OCI-LY1 (cell line): ENCODE measurements around the gene TBC1D5.

Experiments
- H2AFZ ChIP-seq: fragments of 200-600 bp; sonication (generic), shearing (Covaris generic); 2 replicates; pipeline ENCODE4 v1.6.0; 2014; ENCODE audit warnings: antibody characterized with exemption, mild to moderate bottlenecking, low read length
- H3F3A ChIP-seq: fragments of 200-600 bp; sonication (generic), shearing (Covaris generic); 2 replicates; pipeline ENCODE4 v1.6.0; 2014; ENCODE audit warnings: mild to moderate bottlenecking, antibody characterized with exemption, low read length, moderate library complexity; ENCODE audit not compliant: insufficient read depth
- H3K27ac ChIP-seq: fragments of 200-600 bp; sonication (generic); 2 replicates; pipeline ENCODE4 v1.5.1; 2014; ENCODE audit warnings: low read length, mixed run types, mild to moderate bottlenecking, low read depth; ENCODE audit not compliant: poor library complexity, severe bottlenecking
- H3K27me3 ChIP-seq: fragments of 200-600 bp; sonication (generic); 2 replicates; pipeline ENCODE4 v1.6.0; 2014; ENCODE audit warnings: antibody characterized with exemption, mild to moderate bottlenecking, low read length, moderate library complexity; ENCODE audit not compliant: insufficient read depth
- H3K36me3 ChIP-seq: fragments of 200-600 bp; sonication (generic); 2 replicates; pipeline ENCODE4 v1.6.1; 2014; ENCODE audit warnings: mild to moderate bottlenecking, antibody characterized with exemption, low read length, moderate library complexity, mixed read lengths; ENCODE audit not compliant: insufficient read depth
- H3K4me1 ChIP-seq: fragments of 200-600 bp; sonication (generic); 2 replicates; pipeline ENCODE4 v1.5.1; 2014; ENCODE audit warnings: mild to moderate bottlenecking, low read length, moderate library complexity; ENCODE audit not compliant: insufficient read depth, severe bottlenecking
- H3K4me2 ChIP-seq: fragments of 200-600 bp; sonication (generic), shearing (Covaris generic); 2 replicates; pipeline ENCODE4 v1.6.1; 2014; ENCODE audit warnings: low read length
- H3K4me3 ChIP-seq: fragments of 200-600 bp; sonication (generic); 2 replicates; pipeline ENCODE4 v1.5.1; 2014; ENCODE audit warnings: low read length, low read depth, mild to moderate bottlenecking, mixed read lengths; ENCODE audit not compliant: poor library complexity, severe bottlenecking
- H3K79me2 ChIP-seq: fragments of 200-600 bp; shearing (Covaris generic); 2 replicates; pipeline ENCODE4 v1.6.1; 2016; ENCODE audit warnings: mixed run types, low read length, mixed read lengths; ENCODE audit not compliant: insufficient read depth
- H3K9ac ChIP-seq: fragments of 200-600 bp; sonication (generic), shearing (Covaris generic); 2 replicates; pipeline ENCODE4 v1.6.1; 2014; ENCODE audit warnings: mild to moderate bottlenecking, low read length, mixed read lengths
- H3K9me2 ChIP-seq: fragments of 200-600 bp; sonication (generic), shearing (Covaris generic); 2 replicates; pipeline ENCODE4 v1.6.1; 2014; ENCODE audit warnings: low read depth, mild to moderate bottlenecking, low read length, mixed read lengths
- H3K9me3 ChIP-seq: fragments of 200-600 bp; shearing (Covaris generic); 2 replicates; pipeline ENCODE4 v1.6.1; 2014; ENCODE audit warnings: low read length, mixed read lengths
- H4K20me1 ChIP-seq: fragments of 200-600 bp; sonication (generic), shearing (Covaris generic); 2 replicates; pipeline ENCODE4 v1.6.0; 2016; ENCODE audit warnings: mild to moderate bottlenecking, low read length; ENCODE audit not compliant: insufficient read depth
- EZH2 ChIP-seq: fragments of 200-600 bp; sonication (generic), shearing (Covaris generic); IDR thresholded peaks from 2 replicates; pipeline ENCODE4 v1.8.0; 2017; ENCODE audit warnings: borderline replicate concordance, mixed run types, mild to moderate bottlenecking, antibody characterized with exemption, low read length, moderate library complexity, mixed read lengths
- TF ChIP-seq, protein P1 (sequence below): fragments of 200-600 bp; sonication (generic), shearing (Covaris generic); IDR thresholded peaks from 2 replicates; pipeline ENCODE4 v1.5.1; 2017; ENCODE audit warnings: mild to moderate bottlenecking, antibody characterized with exemption, low read length, moderate library complexity, mixed read lengths

The TBC1D5 gene

DNA sequence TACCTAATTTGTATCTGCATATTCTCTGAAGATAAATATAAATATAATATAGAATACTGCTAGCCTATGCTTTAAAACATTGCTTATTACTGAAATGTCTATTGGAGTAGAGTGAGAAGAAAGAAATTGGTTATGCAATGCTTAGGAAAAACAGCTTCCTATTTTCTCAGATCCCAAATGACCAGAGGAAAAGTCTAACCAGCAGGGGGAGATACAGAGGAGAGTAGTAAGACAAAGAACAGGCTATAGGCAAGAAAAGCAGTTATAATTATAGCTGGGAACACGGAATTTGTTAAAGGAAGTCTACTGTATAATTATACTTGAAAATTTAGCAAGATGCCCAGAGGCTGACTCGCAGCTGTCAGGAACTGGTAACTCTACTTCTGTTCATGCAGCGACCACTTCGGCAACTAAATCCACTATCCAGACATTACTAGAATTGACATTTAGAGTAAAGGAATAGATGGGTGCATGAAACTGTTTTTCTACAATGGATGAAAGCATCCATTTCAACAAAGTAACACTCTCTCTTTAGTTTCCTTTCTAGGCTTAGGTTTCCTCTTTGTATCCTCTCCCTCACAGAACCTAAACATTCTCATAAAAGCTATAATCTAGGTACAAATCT lies 97.2 kb downstream of the TBC1D5 start:
- H3K36me3 ChIP-seq, result no peaks in the 10 kb centered on the region
- H2AFZ ChIP-seq, result no peak overlapping the region
- no peak overlapping the region for H3K4me3 ChIP-seq
- H3K27me3 ChIP-seq, result no peaks in the 10 kb centered on the region
- no peaks in the 10 kb centered on the region for H4K20me1 ChIP-seq
- no peak overlapping the region for H3K4me2 ChIP-seq
- H3K9ac ChIP-seq, result no peak overlapping the region
- H3F3A ChIP-seq, result no peaks in the 10 kb centered on the region
- no peak overlapping the region for H3K27ac ChIP-seq
- H3K9me3 ChIP-seq, result no peaks in the 10 kb centered on the region
- no peaks in the 10 kb centered on the region for H3K4me1 ChIP-seq
- H3K9me2 ChIP-seq, result no peaks in the 10 kb centered on the region
- TF ChIP-seq, protein P1, sequence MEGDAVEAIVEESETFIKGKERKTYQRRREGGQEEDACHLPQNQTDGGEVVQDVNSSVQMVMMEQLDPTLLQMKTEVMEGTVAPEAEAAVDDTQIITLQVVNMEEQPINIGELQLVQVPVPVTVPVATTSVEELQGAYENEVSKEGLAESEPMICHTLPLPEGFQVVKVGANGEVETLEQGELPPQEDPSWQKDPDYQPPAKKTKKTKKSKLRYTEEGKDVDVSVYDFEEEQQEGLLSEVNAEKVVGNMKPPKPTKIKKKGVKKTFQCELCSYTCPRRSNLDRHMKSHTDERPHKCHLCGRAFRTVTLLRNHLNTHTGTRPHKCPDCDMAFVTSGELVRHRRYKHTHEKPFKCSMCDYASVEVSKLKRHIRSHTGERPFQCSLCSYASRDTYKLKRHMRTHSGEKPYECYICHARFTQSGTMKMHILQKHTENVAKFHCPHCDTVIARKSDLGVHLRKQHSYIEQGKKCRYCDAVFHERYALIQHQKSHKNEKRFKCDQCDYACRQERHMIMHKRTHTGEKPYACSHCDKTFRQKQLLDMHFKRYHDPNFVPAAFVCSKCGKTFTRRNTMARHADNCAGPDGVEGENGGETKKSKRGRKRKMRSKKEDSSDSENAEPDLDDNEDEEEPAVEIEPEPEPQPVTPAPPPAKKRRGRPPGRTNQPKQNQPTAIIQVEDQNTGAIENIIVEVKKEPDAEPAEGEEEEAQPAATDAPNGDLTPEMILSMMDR, result peak; percentile 65
- no peak for TF ChIP-seq EZH2
- H3K79me2 ChIP-seq, result 0 out of 2 replicates have a peak, but pooled peaks cover 6% of the 10 kb centered on the region

DNA sequence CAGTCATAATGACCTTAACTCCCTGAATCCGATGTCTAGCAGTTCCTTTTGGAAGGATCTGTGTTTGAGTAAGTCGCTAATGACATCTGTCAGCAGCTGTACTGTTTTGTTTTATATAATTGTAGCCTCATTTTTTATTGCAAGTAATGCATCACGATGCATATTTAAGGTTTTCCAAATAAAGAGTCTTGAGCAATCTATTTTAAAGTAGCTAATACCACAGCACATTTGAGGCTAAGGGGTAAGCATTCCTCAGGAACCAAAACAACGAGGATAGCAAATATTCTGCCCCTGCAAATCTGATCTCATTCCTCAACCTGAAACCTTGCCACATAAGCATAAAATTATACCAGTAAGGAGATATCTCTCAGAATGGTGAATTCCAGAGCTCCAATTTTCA lies 98.7 kb downstream of the TBC1D5 start:
- H2AFZ ChIP-seq, result no peak overlapping the region
- no peak overlapping the region for H3K4me2 ChIP-seq
- no peaks in the 10 kb centered on the region for H3K36me3 ChIP-seq
- no peaks in the 10 kb centered on the region for H3K27me3 ChIP-seq
- H3K9ac ChIP-seq, result no peak overlapping the region
- H3K9me2 ChIP-seq, result no peaks in the 10 kb centered on the region
- TF ChIP-seq, protein P1, result no peak
- TF ChIP-seq EZH2, result no peak
- H3K79me2 ChIP-seq, result 0 out of 2 replicates have a peak, but pooled peaks cover 6% of the 10 kb centered on the region
- H3F3A ChIP-seq, result no peaks in the 10 kb centered on the region
- H3K4me3 ChIP-seq, result no peak overlapping the region
- no peak overlapping the region for H3K27ac ChIP-seq
- H4K20me1 ChIP-seq, result no peaks in the 10 kb centered on the region
- H3K9me3 ChIP-seq, result no peaks in the 10 kb centered on the region
- H3K4me1 ChIP-seq, result no peaks in the 10 kb centered on the region

DNA sequence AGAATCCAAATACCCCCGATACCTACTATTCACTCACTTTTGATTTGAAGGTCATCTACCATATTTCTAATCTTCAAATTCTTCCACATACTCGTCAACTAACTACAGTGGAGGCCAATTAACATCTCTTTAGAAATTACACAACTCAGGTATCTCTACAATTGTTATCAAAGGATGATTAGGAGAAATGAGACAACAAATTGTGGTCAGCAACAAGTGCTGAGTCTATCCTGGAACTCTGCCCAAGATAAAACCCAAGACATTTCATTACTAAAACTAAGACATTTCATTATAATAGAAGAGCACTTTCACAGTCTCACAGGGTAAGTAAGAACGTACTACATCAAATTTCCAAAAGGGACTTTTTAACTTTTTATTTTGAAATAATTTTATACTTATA lies 100.0 kb downstream of the TBC1D5 start:
- H3F3A ChIP-seq, result no peaks in the 10 kb centered on the region
- H3K9me3 ChIP-seq, result no peaks in the 10 kb centered on the region
- no peak overlapping the region for H2AFZ ChIP-seq
- no peaks in the 10 kb centered on the region for H3K4me1 ChIP-seq
- H3K4me3 ChIP-seq, result no peak overlapping the region
- H3K27ac ChIP-seq, result no peak overlapping the region
- H3K9ac ChIP-seq, result no peak overlapping the region
- no peaks in the 10 kb centered on the region for H3K36me3 ChIP-seq
- TF ChIP-seq EZH2, result no peak
- TF ChIP-seq, protein P1, result no peak
- 0 out of 2 replicates have a peak, but pooled peaks cover 13% of the 10 kb centered on the region for H3K79me2 ChIP-seq
- no peaks in the 10 kb centered on the region for H4K20me1 ChIP-seq
- H3K4me2 ChIP-seq, result no peak overlapping the region
- H3K9me2 ChIP-seq, result no peaks in the 10 kb centered on the region
- H3K27me3 ChIP-seq, result no peaks in the 10 kb centered on the region
